ENCODE measurements around the gene NUDT3. TPM values are rescaled to one million over a fixed set of nuclear protein-coding genes. Genes with fewer than 3 reads are reported as not detected.

NUDT3 gene
- total and polyA plus RNA-seq, 8 donors: 8.7 to 34.0 (median 13.1) TPM

GRCh38 chr6:34396518-34396917 lies 4.0 kb upstream of the NUDT3 start:
- intact Hi-C loops (cut with DNase I; ENCODE audit: low total_unique reads): no loop called here
- H3K4me1 ChIP-seq: peaks cover 10 to 17% (median 15%) of the 10 kb centered on the region in 4 donors
- WGBS, 5 donors: 96 to 100% (median 98%) methylated on average over 6 of the region's 6 CpGs; no CpG with 5 or more reads in 1 of the 5 donors
- H3K4me3 ChIP-seq: no peak overlapping the region
- peaks cover 0 to 4% (median 2%) of the 10 kb centered on the region in 4 donors for H3K9me3 ChIP-seq
- no peak for DNase-seq
- no peak overlapping the region for H3K27ac ChIP-seq
- no peaks in the 10 kb centered on the region for H3K27me3 ChIP-seq
- TF ChIP-seq POLR2AphosphoS5 (IDR thresholded peaks at IDR 0.05) (no peak), CTCF (IDR thresholded peaks at IDR 0.05) (no peak), EP300 (IDR thresholded peaks at IDR 0.05) (no peak), POLR2A (IDR thresholded peaks at IDR 0.05) (no peak)
- no peaks in the 10 kb centered on the region for H3K36me3 ChIP-seq

GRCh38 chr6:34393966-34394305 lies 1.5 kb upstream of the NUDT3 start:
- H3K27me3 ChIP-seq: no peaks in the 10 kb centered on the region
- peaks cover 0 to 4% (median 2%) of the 10 kb centered on the region in 4 donors for H3K9me3 ChIP-seq
- 83 to 100% (median 85%) methylated on average over 3 of the region's 3 CpGs for WGBS, 5 donors
- no peak for DNase-seq
- intact Hi-C loops (cut with DNase I; ENCODE audit: low total_unique reads): no loop called here
- H3K4me1 ChIP-seq: peaks cover 23 to 41% (median 33%) of the 10 kb centered on the region in 4 donors
- H3K36me3 ChIP-seq: no peaks in the 10 kb centered on the region
- H3K27ac ChIP-seq: peak overlapping the region in 1 of 5 donors; percentile 96
- TF ChIP-seq EP300 (IDR thresholded peaks at IDR 0.05) (no peak), POLR2A (IDR thresholded peaks at IDR 0.05) (no peak), CTCF (IDR thresholded peaks at IDR 0.05) (no peak), POLR2AphosphoS5 (IDR thresholded peaks at IDR 0.05) (no peak)
- H3K4me3 ChIP-seq: no peak overlapping the region

GRCh38 chr6:34393191-34393965 lies 909 bp upstream of the NUDT3 start:
- TF ChIP-seq CTCF (IDR thresholded peaks at IDR 0.05) (no peak), POLR2A (IDR thresholded peaks at IDR 0.05) (no peak), POLR2AphosphoS5 (IDR thresholded peaks at IDR 0.05) (no peak), EP300 (IDR thresholded peaks at IDR 0.05) (no peak)
- H3K27me3 ChIP-seq: no peaks in the 10 kb centered on the region
- no peak for DNase-seq
- H3K27ac ChIP-seq: peak overlapping the region; percentile 92 to 96 (median 95)
- intact Hi-C loops (cut with DNase I; ENCODE audit: low total_unique reads): no loop called here
- peak overlapping the region; percentile 85 to 99 (median 93) for H3K4me3 ChIP-seq
- no peaks in the 10 kb centered on the region for H3K36me3 ChIP-seq
- peaks cover 23 to 46% (median 35%) of the 10 kb centered on the region in 4 donors for H3K4me1 ChIP-seq
- H3K9me3 ChIP-seq: peaks cover 0 to 4% (median 2%) of the 10 kb centered on the region in 4 donors
- WGBS, 5 donors: 31 to 45% (median 36%) methylated on average over 16 of the region's 16 CpGs

GRCh38 chr6:34391786-34392496 lies 528 bp downstream of the NUDT3 start:
- intact Hi-C loops (cut with DNase I; ENCODE audit: low total_unique reads): no loop called here
- Histone ChIP-seq H3K27ac (peak overlapping the region; percentile 92 to 96 (median 95)), H3K4me1 (peaks cover 23 to 54% (median 39%) of the 10 kb centered on the region in 4 donors), H3K27me3 (no peaks in the 10 kb centered on the region), H3K4me3 (peak overlapping the region; percentile 85 to 99 (median 93)), H3K36me3 (no peaks in the 10 kb centered on the region), H3K9me3 (peaks cover 0 to 4% (median 2%) of the 10 kb centered on the region in 4 donors)
- peak; percentile 55 to 80 for DNase-seq
- peak in 1 of 3 donors; percentile 25 for TF ChIP-seq POLR2AphosphoS5 (IDR thresholded peaks at IDR 0.05)
- no peak for TF ChIP-seq CTCF (IDR thresholded peaks at IDR 0.05)
- WGBS, 5 donors: 0 to 1% (median 0%) methylated on average over 50 to 78 of the region's 78 CpGs
